Dedifferentiated amniotic fluid mesenchymal stem cell (primary cell): ENCODE results near the gene ARHGEF12.
A peak's percentile ranks its signal among the peaks of the same experiment; 100 is the strongest.

Source experiments
- DNase-seq: peaks from one replicate; pipeline ENCODE4 v3.0.0-alpha.2; 2016; ENCODE audit errors: extremely low spot score

Gene ARHGEF12, protein sequence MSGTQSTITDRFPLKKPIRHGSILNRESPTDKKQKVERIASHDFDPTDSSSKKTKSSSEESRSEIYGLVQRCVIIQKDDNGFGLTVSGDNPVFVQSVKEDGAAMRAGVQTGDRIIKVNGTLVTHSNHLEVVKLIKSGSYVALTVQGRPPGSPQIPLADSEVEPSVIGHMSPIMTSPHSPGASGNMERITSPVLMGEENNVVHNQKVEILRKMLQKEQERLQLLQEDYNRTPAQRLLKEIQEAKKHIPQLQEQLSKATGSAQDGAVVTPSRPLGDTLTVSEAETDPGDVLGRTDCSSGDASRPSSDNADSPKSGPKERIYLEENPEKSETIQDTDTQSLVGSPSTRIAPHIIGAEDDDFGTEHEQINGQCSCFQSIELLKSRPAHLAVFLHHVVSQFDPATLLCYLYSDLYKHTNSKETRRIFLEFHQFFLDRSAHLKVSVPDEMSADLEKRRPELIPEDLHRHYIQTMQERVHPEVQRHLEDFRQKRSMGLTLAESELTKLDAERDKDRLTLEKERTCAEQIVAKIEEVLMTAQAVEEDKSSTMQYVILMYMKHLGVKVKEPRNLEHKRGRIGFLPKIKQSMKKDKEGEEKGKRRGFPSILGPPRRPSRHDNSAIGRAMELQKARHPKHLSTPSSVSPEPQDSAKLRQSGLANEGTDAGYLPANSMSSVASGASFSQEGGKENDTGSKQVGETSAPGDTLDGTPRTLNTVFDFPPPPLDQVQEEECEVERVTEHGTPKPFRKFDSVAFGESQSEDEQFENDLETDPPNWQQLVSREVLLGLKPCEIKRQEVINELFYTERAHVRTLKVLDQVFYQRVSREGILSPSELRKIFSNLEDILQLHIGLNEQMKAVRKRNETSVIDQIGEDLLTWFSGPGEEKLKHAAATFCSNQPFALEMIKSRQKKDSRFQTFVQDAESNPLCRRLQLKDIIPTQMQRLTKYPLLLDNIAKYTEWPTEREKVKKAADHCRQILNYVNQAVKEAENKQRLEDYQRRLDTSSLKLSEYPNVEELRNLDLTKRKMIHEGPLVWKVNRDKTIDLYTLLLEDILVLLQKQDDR (N-terminal part only)

DNA sequence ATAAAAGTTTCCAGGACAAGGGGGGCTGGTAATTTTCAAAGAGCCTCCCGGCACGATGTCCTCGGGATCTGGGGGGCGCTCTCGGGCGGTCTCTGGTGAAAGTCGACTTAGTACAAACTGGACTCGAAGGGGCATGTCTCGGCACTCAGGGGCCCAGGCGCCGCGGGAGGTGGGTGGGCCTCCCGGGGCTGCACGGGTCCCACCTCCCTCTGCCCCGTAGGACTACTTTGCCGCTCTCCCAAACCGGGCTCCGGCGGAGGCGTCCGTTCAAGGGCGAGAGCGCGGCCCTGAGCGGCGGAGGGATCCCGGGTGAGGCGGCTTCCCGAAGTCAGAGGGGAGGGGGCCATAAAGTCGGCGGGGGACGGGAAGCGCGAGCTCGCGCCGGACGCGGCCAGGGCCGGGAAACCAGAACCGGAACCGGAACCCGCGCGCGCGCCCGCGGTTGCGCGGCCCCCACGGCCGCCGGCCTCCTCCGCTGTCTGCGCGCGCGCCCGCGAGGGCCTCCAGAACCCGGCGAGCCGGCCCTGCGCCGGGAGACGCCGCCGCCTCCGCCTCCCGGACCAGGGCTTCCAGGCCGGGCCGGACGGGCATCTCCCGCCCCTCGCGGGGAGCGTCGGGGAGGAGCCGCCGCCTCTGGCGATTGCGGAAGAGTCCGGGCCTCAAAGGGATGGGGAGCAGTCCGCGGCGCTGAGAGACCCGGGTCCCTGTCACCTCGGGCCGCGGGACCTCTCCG, at the start of gene ARHGEF12:
Gene ARHGEF12 (plus strand): TSS at position 506 of the 733 bp plus-strand sequence. CDS start 831 bp downstream, outside the sequence.
- DNase-seq: peak; percentile 98

DNA sequence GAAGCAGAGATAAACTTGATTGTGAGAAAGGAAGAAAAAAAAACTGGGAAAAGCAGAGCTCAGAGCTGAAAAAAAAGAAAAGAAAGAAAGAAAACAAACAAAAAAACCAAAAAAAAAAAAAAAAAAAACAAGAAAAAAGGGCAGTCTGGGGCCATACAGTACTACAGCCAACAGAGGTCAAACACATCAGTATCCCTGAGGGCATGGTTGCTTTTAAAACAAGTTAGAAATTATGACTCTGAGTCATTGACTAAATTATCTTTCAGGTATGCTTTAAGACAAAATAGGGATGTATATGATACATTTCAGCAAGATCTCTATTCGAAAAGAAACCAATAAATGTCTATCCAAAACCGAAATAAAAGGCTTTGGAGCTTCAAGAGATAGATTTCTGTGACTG, 48.2 kb upstream of the ARHGEF12 start:
- DNase-seq: no peak

DNA sequence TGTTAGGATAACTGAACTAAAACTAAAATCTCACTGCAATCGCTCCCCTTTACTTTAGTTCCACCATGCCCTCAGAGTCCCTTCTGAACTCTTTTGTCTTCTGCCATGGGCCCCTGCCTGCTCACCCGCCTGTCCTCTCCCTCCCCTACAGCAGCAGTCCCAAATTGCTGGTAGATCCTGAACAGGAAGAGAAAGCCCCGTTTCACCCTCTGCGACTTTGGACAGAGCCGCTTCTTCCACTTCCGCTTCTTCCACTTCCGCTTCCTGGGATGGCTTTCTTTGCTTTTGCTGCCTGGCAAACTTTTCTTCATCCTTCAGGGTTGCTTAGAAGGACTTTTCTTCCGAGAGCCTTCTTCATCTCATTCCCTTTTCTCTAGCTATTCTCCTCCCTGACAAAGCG, 46.8 kb upstream of the ARHGEF12 start:
- DNase-seq: no peak

DNA sequence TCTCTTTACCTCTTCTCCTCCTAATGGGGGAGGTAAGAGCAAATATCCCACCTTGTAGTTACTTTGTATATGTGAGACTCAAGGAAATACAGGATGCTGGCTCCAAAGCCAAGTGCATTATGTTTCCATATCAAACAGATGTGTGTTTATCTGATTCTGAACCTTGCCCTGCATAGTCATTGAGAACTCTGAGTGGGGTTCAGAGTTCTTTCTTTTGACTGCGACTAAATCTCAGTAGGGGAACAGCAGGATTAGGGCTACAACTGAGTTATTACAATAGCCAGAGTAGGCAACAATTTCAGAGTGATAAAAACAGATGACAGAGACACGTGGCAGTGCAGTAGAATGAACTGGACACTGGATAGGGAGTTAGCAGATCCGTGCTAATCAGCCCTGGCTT, 45.3 kb upstream of the ARHGEF12 start:
- no peak for DNase-seq

DNA sequence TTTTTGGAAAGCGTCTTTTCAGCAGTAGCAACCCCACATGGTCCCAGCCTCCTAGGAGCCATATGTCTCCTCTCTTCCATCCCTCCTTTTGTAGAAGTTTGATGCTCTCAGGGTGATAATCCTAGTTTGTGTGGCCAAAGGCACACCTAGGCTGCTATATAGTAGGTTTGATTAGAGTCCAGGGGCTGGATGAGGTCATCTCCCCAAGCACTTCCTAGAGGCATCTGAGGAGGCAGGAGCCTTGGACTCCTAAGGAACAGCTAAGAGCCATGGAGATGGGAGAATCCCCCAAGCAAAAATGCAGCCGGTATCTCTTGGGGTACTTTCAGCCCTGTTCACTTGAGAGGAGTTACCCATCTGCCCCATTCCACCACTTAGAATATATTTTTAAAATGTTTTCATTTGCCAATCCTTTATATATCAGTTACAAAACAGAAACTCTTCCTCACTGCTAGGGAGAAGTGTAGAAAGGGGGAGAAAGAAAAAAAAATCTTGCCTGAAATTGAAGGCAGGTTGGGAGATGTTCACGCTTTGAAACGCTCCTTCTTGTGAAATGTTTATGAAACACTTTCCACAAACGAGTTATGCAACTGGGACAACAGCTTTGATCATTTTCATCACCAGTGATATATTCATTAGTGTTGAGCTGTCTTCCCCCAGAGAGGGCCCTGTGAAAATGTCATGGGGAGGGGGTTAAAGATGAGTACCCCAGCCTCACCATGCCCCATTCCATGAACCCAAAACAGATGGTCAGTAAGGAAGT, 43.0 kb upstream of the ARHGEF12 start:
- no peak for DNase-seq

DNA sequence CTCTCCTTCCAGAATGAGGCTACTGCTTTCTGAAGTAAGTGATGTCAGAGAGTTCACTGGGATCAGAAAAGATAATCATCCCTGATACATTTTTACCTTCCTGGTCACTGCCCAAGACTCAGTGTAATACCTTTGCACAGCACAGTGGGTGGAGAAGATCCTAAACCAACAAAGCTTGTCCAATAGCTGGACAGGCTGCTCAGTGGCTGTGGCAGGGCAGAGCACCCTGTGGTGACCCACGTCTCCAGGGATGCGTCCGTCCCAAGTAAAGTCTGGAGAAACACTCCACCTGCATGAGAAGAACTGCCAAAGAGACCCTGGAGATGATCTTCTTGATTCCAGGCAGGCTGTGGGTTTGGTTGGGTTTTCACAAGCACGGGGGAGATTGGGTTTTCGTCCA, 42.1 kb upstream of the ARHGEF12 start:
- DNase-seq: no peak

DNA sequence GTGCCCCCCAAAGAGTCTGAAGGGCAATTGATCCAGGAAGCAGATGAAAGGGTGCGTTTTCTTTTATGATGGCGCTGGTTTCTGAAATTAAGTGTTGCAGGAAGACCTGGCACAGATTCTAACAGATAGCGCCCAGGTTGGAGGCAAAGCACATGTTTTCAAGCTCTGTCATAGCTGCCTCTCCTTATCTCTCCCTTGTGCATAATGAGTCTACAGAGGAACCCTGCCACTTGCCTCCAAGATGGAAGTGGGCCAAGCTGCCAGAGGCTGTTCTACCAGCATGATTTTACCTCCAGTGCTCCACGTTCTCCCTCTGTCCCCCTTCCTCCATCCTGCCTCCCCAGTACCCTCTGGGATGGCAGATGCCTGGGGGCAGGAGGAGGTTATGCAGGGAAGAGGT, 41.1 kb upstream of the ARHGEF12 start:
- no peak for DNase-seq

DNA sequence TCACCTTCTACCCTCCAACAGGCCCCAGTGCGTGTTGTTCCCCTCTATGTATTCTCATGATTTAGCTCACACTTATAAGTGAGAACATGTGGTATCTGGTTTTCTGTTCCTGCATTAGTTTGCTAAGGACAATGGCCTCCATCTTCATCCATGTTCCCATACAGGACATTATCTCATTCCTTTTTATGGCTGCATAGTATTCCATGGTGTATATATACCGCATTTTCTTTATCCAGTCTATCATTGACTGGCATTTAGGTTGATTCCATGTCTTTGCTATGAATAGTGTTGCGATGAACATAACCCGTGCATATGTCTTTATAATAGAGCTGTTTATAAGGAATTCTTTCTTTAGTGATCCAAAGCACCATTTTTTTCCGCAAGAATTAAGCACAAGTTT, 39.7 kb upstream of the ARHGEF12 start:
- no peak for DNase-seq

DNA sequence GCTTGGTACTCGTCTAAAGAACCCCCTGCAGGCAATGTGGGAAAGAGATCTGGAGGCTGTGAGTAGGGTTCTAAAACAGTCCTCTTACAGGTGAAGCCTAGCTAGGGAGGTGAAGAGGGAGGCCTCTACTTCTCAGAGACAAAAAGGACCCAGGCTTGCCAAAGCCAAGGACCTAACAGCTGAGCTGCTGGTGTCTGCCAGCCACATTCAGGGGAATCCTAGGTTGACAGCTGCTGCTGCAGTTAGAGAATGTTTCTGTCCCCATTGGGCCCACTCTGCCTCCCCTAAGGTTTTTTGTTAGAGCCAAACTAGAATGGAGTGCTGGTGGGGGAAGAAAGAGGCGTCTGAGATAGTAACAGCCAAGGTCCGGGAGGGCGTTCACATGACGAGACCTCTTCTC, 37.8 kb upstream of the ARHGEF12 start:
- no peak for DNase-seq

DNA sequence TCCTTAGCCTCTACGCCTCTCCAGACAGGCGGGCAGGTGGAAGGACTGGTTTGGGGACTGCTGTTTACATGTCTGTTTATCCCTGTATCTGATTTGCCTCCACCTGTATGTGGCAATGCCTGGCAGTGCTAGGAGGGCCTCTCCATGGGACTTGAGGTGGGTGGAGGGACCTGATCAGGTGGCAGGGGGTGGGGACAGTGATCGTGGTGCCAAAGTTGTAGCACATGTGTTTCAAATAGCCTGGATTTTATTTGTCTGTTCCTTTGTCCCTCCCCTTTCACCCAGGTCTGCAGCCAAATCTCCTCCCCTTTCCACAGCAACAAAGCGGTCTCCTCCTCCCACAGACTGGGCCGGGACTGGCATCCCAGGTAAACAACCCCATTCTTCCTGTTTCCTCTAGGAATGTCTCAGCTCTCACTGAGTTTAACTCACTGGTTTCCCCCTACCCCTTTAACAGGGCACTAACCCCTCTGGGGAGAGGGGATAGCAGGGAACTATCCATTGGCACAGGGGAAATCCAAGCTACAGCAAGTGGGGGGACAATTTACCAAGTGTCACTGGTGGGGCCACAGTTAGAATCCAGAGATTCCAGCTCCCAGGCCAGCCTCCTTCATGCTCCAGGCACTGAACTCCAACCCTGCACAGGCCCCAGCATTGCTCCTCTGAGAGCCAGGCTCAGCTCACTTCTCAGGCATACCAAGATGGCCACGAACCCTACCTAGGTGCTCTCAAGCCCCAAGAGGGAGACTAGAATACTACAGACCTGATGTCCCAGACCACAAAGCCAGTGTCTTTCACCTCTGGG, 34.0 kb upstream of the ARHGEF12 start:
- no peak for DNase-seq

DNA sequence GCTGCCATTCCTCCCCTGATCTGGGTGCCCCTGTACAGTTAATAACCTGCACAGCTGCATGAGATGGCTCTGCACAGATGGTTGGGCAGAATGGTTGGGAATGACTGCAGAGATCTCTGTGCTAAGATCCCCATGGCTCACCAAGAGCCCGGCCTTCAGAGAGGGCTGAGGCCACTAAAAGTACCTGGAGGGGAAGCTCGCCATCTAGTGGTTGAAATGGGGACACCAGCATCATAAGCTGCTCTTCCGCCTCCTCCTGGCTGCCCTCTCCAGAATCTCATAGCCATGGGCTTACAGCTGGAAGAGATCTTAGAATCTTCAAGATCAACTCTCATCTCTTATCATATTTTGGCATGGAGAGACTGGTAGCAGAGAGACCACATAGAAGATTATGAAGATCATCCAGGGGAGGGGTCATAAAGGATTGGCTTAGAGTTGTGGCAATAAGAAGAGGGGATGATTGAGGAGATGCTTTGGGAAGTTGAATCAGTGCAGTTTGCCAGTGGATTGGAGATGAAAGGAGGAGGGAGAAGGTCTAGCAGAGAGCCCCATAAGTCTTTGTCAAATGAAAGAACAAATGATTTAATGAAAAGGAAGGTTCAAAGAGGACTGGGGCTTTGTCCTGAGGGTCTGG, 33.1 kb upstream of the ARHGEF12 start:
- DNase-seq: peak; percentile 50

DNA sequence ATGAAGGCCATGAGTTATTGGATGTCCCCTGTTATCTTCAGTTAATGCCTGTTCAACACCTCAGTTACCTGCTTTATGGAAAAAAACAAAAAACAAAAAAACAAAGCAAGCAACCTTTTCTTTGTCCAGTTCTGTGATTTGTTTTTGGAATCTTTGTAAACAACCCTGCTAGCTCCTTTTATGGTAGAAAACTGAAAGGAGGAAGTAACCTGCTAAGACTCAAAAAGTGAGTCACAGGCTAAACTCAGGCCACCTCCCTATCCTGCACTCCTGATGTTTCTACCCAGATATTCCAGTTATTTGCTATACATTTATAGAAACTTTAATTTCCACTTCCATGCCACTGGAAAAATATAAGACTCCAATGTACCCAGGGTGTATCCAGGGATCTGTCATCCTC, 31.7 kb upstream of the ARHGEF12 start:
- DNase-seq: no peak

DNA sequence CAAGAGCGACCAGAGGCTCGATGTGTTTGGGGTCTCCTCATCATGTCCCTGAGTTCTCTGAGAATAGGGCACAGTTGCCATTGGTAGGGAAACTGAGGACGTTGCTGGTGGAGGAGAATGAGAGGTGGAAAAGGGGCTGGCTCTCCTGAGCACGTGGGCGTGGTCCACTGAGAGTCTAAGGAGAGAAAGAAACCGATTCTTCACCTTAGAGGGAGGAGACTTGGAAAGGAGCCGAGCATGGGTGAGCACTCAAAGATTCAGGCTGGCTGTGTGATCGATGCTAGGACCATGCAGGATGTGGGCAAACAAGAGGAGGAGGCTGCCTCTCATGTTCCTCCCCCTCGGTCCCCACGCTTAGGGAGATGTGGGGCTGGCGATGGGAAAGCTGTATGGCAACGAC, 30.9 kb upstream of the ARHGEF12 start:
- DNase-seq: no peak

DNA sequence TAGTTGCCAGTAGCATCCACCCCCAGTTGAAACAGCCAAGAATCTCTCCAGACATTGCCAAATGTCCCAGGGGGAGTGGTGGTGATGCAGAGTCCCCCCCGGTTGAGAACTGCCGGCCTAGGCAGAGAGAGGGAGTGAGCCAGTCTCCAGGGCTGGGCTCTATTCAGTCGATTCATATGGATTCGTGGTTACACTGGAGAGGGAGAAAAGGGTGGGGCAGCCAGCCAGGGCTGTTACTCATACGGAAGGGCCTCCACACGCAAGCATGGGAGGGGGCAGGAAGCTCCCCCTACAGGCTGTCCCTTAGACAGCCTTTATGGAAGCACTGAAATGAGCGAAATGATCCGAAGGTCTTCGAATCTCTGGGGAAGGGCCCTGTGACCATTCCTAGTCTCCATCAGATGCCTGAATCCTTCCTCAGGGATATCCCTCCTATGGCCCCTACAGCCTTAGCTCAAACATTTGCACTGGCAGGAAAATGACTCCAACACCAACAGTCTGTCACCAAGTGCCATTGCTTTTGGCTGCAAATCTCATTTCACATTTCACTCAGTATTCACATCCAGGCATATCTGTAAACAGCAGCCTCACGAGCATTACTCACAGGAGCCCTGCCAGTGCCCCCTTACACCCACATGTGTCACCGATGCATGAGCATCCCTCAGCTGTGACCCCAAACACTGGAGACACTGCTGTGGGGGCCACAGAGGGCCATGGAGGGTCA, 29.5 kb upstream of the ARHGEF12 start:
- peak; percentile 89 for DNase-seq

DNA sequence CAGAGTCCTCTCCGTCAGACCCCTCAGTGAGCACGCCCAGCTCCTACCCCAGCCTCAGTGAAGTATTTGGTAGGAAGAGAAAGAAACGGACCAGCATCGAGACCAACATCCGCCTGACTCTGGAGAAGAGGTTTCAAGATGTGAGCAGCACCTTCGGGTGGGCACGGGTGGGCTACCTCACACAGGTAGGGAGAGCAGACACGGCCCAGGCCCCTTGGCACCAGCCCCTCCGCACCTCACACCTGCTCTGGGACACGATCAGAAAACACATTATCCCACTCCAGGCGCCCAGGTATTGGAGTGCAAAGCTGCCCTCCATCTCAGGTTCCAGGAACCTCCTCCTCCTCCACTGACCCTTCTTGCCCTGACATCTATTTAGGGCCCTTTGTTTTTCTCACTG, 28.7 kb upstream of the ARHGEF12 start:
- DNase-seq: no peak

DNA sequence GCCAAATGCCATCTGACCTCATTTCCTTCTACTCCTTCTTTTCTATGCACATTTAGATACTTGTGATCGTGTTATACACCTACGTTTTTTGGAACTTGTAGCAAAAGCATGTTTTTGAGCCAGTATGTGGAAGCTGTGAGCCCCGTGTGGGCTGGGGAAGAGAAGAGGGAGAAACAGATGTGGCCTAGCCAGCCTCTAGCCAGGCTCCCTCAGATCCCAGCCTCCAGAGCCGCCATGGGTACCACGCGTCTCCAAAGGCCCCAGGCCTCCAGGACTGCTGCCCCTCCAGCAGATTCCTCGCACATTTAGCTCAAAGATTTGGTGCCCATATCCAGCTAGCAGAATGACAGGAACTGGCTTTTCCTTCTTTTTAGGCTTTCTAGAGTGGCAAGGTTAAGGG, 28.1 kb upstream of the ARHGEF12 start:
- DNase-seq: no peak

DNA sequence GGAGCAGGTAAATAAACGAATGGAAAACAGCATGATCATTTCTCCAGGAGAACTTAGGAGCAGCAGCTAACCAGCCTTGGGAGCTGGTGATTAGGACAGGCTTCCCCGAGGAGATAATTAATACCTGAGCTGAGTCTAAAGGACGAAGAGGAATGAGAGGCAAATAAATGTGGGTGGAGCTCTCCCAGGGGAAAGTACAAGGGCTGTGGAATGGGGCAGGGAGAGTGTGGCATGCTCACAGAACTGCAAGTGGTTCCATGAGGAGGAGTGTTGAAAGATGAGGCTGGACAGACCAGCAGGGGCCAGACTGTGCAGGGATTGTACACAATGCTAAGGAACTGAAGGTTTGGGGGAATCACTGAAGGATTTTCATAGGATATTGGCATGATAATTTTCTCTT, 25.3 kb upstream of the ARHGEF12 start:
- DNase-seq: no peak

DNA sequence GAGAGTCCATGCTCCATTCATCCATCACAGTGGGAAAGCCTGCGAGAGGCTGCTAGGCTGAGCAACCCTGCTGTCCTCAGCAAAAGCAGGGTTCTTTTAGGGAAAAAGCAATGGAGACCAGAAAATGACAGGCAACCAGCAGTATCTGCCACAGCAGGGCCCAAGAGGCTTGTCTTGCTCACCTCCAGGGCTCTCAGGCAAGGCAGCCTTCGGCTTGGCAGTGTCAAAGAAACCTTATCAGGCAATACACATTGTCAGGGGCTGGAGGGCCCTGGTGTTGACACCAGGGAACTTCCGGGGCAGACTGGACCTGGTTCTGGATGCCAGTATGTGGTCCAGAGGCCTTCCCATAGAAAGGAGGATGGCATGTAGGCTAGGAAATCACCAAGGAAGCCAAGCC, 21.4 kb upstream of the ARHGEF12 start:
- DNase-seq: no peak
